DMS 273 (cell line): ENCODE data around the gene KIAA0586.

Experiments used
- DNase-seq: peaks from one replicate; lab custom pipeline; 2025; ENCODE audit not compliant: unreplicated experiment; lab: John Stamatoyannopoulos, UW

The KIAA0586 gene

GRCh38 chr14:58593977-58594376 lies 166.5 kb downstream of the KIAA0586 start:
- DNase-seq: no peak

GRCh38 chr14:58597041-58597440 lies 169.5 kb downstream of the KIAA0586 start:
- DNase-seq: no peak

- DNase-seq: no peak
Observed at GRCh38 chr14:58598028-58598803, 170.7 kb downstream of the KIAA0586 start.

- DNase-seq: no peak
Observed at GRCh38 chr14:58598804-58599525, 171.4 kb downstream of the KIAA0586 start.

- DNase-seq: no peak
Observed at GRCh38 chr14:58599707-58600106, 172.2 kb downstream of the KIAA0586 start.
